ENCODE measurements around the gene SIAH3.

GRCh38 chr13:45773944-45774343 is 77.6 kb downstream of the SIAH3 start:
- TF ChIP-seq FOXA1 (IDR thresholded peaks at IDR 0.05) (no peak), CTCF (IDR thresholded peaks at IDR 0.05; ENCODE audit: low read depth, low read length, missing input control) (no peak), ATF3 (IDR thresholded peaks at IDR 0.05) (no peak), REST (IDR thresholded peaks at IDR 0.05) (no peak), YY1 (IDR thresholded peaks at IDR 0.05) (no peak), TAF1 (conservative IDR thresholded peaks at IDR 0.05) (no peak), MAX (IDR thresholded peaks at IDR 0.05) (no peak), RXRA (IDR thresholded peaks at IDR 0.05) (no peak), SP1 (IDR thresholded peaks at IDR 0.05) (no peak), GABPA (IDR thresholded peaks at IDR 0.05 in 1 of 2, conservative IDR thresholded peaks at IDR 0.05 in 1 of 2) (no peak), ZBTB33 (IDR thresholded peaks at IDR 0.05) (no peak)

All from liver (tissue), 3 donors.